HG03045 (cell line): ENCODE measurements around the gene BAHCC1.

Experiments
- ATAC-seq: cut with Tn5 transposase; IDR thresholded peaks from one replicate; pipeline ENCODE4 v1.9.1; 2021; ENCODE audit warnings: mild to moderate bottlenecking, moderate library complexity; ENCODE audit not compliant: unreplicated experiment

BAHCC1 gene

GRCh38 chr17:81488276-81488860 is 93.1 kb downstream of the BAHCC1 start:
- peak; percentile 21 for ATAC-seq

- no peak for ATAC-seq
These were observed 94.0 kb downstream of the BAHCC1 start for GRCh38 chr17:81489012-81489997.

- ATAC-seq: no peak
These were observed 95.0 kb downstream of the BAHCC1 start for GRCh38 chr17:81489998-81490992.

GRCh38 chr17:81491181-81491581 is 95.9 kb downstream of the BAHCC1 start:
- no peak for ATAC-seq

GRCh38 chr17:81491761-81492160 is 96.5 kb downstream of the BAHCC1 start:
- ATAC-seq: no peak

- ATAC-seq: no peak
These were observed 96.9 kb downstream of the BAHCC1 start for GRCh38 chr17:81492202-81492601.

- ATAC-seq: no peak
These were observed 97.4 kb downstream of the BAHCC1 start for GRCh38 chr17:81492706-81493105.

- no peak for ATAC-seq
These were observed 98.2 kb downstream of the BAHCC1 start for GRCh38 chr17:81493198-81494038.

GRCh38 chr17:81494626-81495377 is 99.5 kb downstream of the BAHCC1 start:
- ATAC-seq: no peak

GRCh38 chr17:81498953-81499600 is 103.8 kb downstream of the BAHCC1 start:
- ATAC-seq: no peak

- no peak for ATAC-seq
These were observed 104.3 kb downstream of the BAHCC1 start for GRCh38 chr17:81499601-81499970.

GRCh38 chr17:81500047-81500446 is 104.8 kb downstream of the BAHCC1 start:
- ATAC-seq: no peak

- ATAC-seq: no peak
These were observed 107.3 kb downstream of the BAHCC1 start for GRCh38 chr17:81502471-81503017.

- ATAC-seq: no peak
These were observed 108.4 kb downstream of the BAHCC1 start for GRCh38 chr17:81503619-81504018.

- ATAC-seq: no peak
These were observed 113.5 kb downstream of the BAHCC1 start for GRCh38 chr17:81508639-81509206.

- ATAC-seq: no peak
These were observed 114.1 kb downstream of the BAHCC1 start for GRCh38 chr17:81509207-81509971.

- no peak for ATAC-seq
These were observed 114.9 kb downstream of the BAHCC1 start for GRCh38 chr17:81509972-81510784.
